H1 (cell line): ENCODE results near the gene YAF2. TPM values are rescaled to one million over a fixed set of nuclear protein-coding genes. Genes with fewer than 3 reads are reported as not detected.

Source experiments
- CTCF ChIA-PET: fragments of 300-600 bp; sonication (Branson Sonifier 250); formaldehyde crosslinking; loops from one replicate; lab custom pipeline; 2021; ENCODE audit not compliant: partially characterized antibody; lab: Charles Lee
- POLR2A ChIA-PET: fragments of 300-600 bp; sonication (Branson Sonifier 250); formaldehyde crosslinking; loops from one replicate; lab custom pipeline; 2021; ENCODE audit warnings: inconsistent platforms; ENCODE audit not compliant: partially characterized antibody; lab: Charles Lee
- DNase-seq, 2 experiments: peaks; one replicate each; pipeline versions ENCODE4 v3.0.0 to v3.0.0-alpha.2; 2010 to 2022; ENCODE audit warnings: low spot score in 2 of 2, low read depth in 1 of 2, mixed read lengths in 1 of 2
- FAIRE-seq: peaks from 2 replicates; lab custom pipeline; 2011; peaks lifted over from hg19 to GRCh38; lab: Jason Lieb, UNC
- H2AFZ ChIP-seq: 2 replicates; pipeline ENCODE4 v1.8.1; 2012; ENCODE audit warnings: low read length, inconsistent platforms
- H2AK5ac ChIP-seq: 2 replicates; pipeline ENCODE4 v1.6.1; 2013; ENCODE audit warnings: low read depth, low read length
- H2BK120ac ChIP-seq: replicated peaks from 2 replicates; pipeline ENCODE3; 2013; ENCODE audit warnings: low read depth, low read length, inconsistent platforms
- H2BK12ac ChIP-seq: 2 replicates; pipeline ENCODE4 v1.6.1; 2013; ENCODE audit warnings: low read depth, low read length
- H2BK15ac ChIP-seq: 2 replicates; pipeline ENCODE4 v1.6.1; 2013; ENCODE audit warnings: low read length
- H2BK20ac ChIP-seq: 2 replicates; pipeline ENCODE4 v1.6.1; 2013; ENCODE audit warnings: low read length
- H2BK5ac ChIP-seq: 2 replicates; pipeline ENCODE4 v1.6.1; 2013; ENCODE audit warnings: low read depth, low read length
- H3K14ac ChIP-seq: 2 replicates; pipeline ENCODE4 v1.6.1; 2013; ENCODE audit warnings: inconsistent platforms; ENCODE audit not compliant: insufficient read length
- H3K18ac ChIP-seq: 2 replicates; pipeline ENCODE4 v1.6.1; 2013; ENCODE audit warnings: low read length; ENCODE audit errors: extremely low read depth
- H3K23ac ChIP-seq: 2 replicates; pipeline ENCODE4 v1.6.1; 2013; ENCODE audit warnings: inconsistent platforms; ENCODE audit not compliant: insufficient read length
- H3K23me2 ChIP-seq: 2 replicates; pipeline ENCODE4 v1.6.1; 2013; ENCODE audit warnings: low read depth, low read length
- H3K27ac ChIP-seq: 2 replicates; pipeline ENCODE4 v1.6.1; 2011; ENCODE audit warnings: low read depth, low read length, inconsistent platforms
- H3K27me3 ChIP-seq, 4 experiments: replicated peaks in 1 of 4; 1 replicate in 1 of 4; 2 replicates in 3 of 4; pipeline versions ENCODE4 v1.6.1 to v1.8.1; 2011 to 2013; ENCODE audit warnings: low read length in 3 of 4, mild to moderate bottlenecking in 3 of 4, inconsistent platforms in 2 of 4, mixed read lengths in 2 of 4, moderate library complexity in 1 of 4; ENCODE audit not compliant: control insufficient read depth in 3 of 4, insufficient read depth in 3 of 4; ENCODE audit errors: extremely low read depth in 1 of 4
- H3K36me3 ChIP-seq, 4 experiments: 2 replicates each; pipeline versions ENCODE4 v1.6.1 to v1.8.1; 2011 to 2013; ENCODE audit warnings: mild to moderate bottlenecking in 4 of 4, low read length in 3 of 4, moderate library complexity in 2 of 4, control low read depth in 1 of 4, inconsistent platforms in 1 of 4; ENCODE audit not compliant: insufficient read depth in 4 of 4, control insufficient read depth in 2 of 4
- H3K4ac ChIP-seq: replicated peaks from 2 replicates; pipeline ENCODE3; 2013; ENCODE audit warnings: low read length, low read depth, mixed read lengths, inconsistent platforms; ENCODE audit not compliant: insufficient read length
- H3K4me1 ChIP-seq, 4 experiments: replicated peaks in 1 of 4; 1 replicate in 1 of 4; 2 replicates in 3 of 4; pipeline versions ENCODE4 v1.6.1 to v1.8.1; 2011 to 2013; ENCODE audit warnings: low read length in 3 of 4, inconsistent platforms in 2 of 4, mixed read lengths in 1 of 4; ENCODE audit not compliant: insufficient read depth in 4 of 4, control insufficient read depth in 3 of 4
- H3K4me2 ChIP-seq, 2 experiments: 2 replicates each; pipeline versions ENCODE4 v1.6.1 to v1.8.1; 2011 to 2013; ENCODE audit warnings: low read depth in 2 of 2, low read length in 2 of 2, control low read depth in 1 of 2, inconsistent platforms in 1 of 2, mild to moderate bottlenecking in 1 of 2; ENCODE audit not compliant: insufficient read depth in 1 of 2
- H3K4me3 ChIP-seq, 4 experiments: fragments of 200-600, 300-600 bp in 1 of 4; sonication (generic), shearing (Covaris generic), sonication (Bioruptor Twin) in 1 of 4; 2 replicates each; pipeline versions ENCODE4 v1.5.1 to v1.8.1; 2011 to 2016; ENCODE audit warnings: low read length in 4 of 4, low read depth in 3 of 4, control low read depth in 2 of 4, inconsistent platforms in 2 of 4, mild to moderate bottlenecking in 2 of 4, mixed read lengths in 1 of 4, moderate library complexity in 1 of 4; ENCODE audit not compliant: insufficient read depth in 2 of 4; ENCODE audit errors: extremely low read depth in 1 of 4
- H3K56ac ChIP-seq: replicated peaks from 2 replicates; pipeline ENCODE3; 2013; ENCODE audit warnings: low read depth, mild to moderate bottlenecking, mixed read lengths, low read length, inconsistent platforms; ENCODE audit not compliant: insufficient read length
- H3K79me1 ChIP-seq: 2 replicates; pipeline ENCODE4 v1.6.1; 2013; ENCODE audit warnings: low read depth, low read length, control low read depth
- H3K79me2 ChIP-seq, 2 experiments: 2 replicates each; pipeline versions ENCODE4 v1.6.1 to v1.8.1; 2012 to 2013; ENCODE audit warnings: low read length in 2 of 2, mild to moderate bottlenecking in 2 of 2, inconsistent platforms in 1 of 2; ENCODE audit not compliant: insufficient read depth in 2 of 2, control insufficient read depth in 1 of 2
- H3K9ac ChIP-seq, 4 experiments: replicated peaks in 1 of 4; 1 replicate in 1 of 4; 2 replicates in 3 of 4; pipeline versions ENCODE4 v1.6.1 to v1.8.1; 2011 to 2013; ENCODE audit warnings: low read depth in 3 of 4, low read length in 3 of 4, control low read depth in 2 of 4, mild to moderate bottlenecking in 2 of 4, moderate library complexity in 2 of 4, inconsistent platforms in 1 of 4; ENCODE audit errors: extremely low read depth in 1 of 4
- H3K9me3 ChIP-seq, 2 experiments: 2 replicates each; pipeline versions ENCODE4 v1.6.1 to v1.8.1; 2012 to 2013; ENCODE audit warnings: mild to moderate bottlenecking in 2 of 2, moderate library complexity in 2 of 2, control low read depth in 1 of 2, inconsistent platforms in 1 of 2, low read depth in 1 of 2, low read length in 1 of 2, mixed read lengths in 1 of 2; ENCODE audit not compliant: insufficient read depth in 2 of 2
- H4K20me1 ChIP-seq, 2 experiments: replicated peaks in 1 of 2; 2 replicates each; pipeline versions ENCODE3 to v1.8.1; 2011 to 2013; ENCODE audit warnings: inconsistent platforms in 2 of 2, low read length in 2 of 2, mild to moderate bottlenecking in 1 of 2; ENCODE audit not compliant: insufficient read depth in 2 of 2, control insufficient read depth in 1 of 2
- H4K5ac ChIP-seq: 2 replicates; pipeline ENCODE4 v1.6.1; 2013; ENCODE audit warnings: low read length, low read depth, mixed read lengths, inconsistent platforms; ENCODE audit not compliant: insufficient read length
- H4K8ac ChIP-seq: 2 replicates; pipeline ENCODE4 v1.8.0; 2013; ENCODE audit warnings: mild to moderate bottlenecking, moderate library complexity, low read length, inconsistent platforms; ENCODE audit not compliant: insufficient read depth; ENCODE audit errors: extremely low read depth
- H4K91ac ChIP-seq: replicated peaks from 2 replicates; pipeline ENCODE3; 2013; ENCODE audit warnings: low read length, mixed read lengths, inconsistent platforms; ENCODE audit not compliant: insufficient read length
- CHD1 ChIP-seq: IDR thresholded peaks from 2 replicates; pipeline ENCODE4 v1.6.1; 2012; ENCODE audit warnings: low read depth, low read length, improper control_type of control experiment
- CTBP2 ChIP-seq: IDR thresholded peaks from 2 replicates; pipeline ENCODE4 v1.7.0; 2011; ENCODE audit warnings: borderline replicate concordance, mild to moderate bottlenecking, moderate library complexity, mixed read lengths, low read length; ENCODE audit not compliant: insufficient read depth, insufficient read length
- E2F6 ChIP-seq: IDR thresholded peaks from 2 replicates; pipeline ENCODE4 v1.6.1; 2012; ENCODE audit warnings: inconsistent platforms
- EP300 ChIP-seq, 2 experiments: IDR thresholded peaks; 1 replicate in 1 of 2; 2 replicates in 1 of 2; pipeline ENCODE4 v1.6.1; 2011 to 2012; ENCODE audit warnings: low read depth in 2 of 2, low read length in 2 of 2, mild to moderate bottlenecking in 2 of 2, borderline replicate concordance in 1 of 2, inconsistent platforms in 1 of 2, moderate library complexity in 1 of 2
- JUND ChIP-seq: IDR thresholded peaks from 2 replicates; pipeline ENCODE4 v1.6.1; 2011; ENCODE audit warnings: mild to moderate bottlenecking, improper control_type of control experiment, low read length
- whole genome bisulfite sequencing, 2 experiments: shearing (Covaris generic) in 1 of 2; methylation state at CpG; one replicate each; pipeline versions ENCODE4 v1.1.6 to v1.1.7; 2013 to 2015; ENCODE audit warnings: low lambda C conversion rate in 2 of 2, mixed read lengths in 2 of 2, inconsistent platforms in 1 of 2, low coverage in 1 of 2, missing lambda C conversion rate in 1 of 2; ENCODE audit not compliant: insufficient replicate concordance in 2 of 2, insufficient coverage in 1 of 2, insufficient read length in 1 of 2; ENCODE audit errors: extremely low coverage in 1 of 2, missing lambda C conversion rate in 1 of 2; 5-methylcytosine and 5-hydroxymethylcytosine counted together
- polyA plus RNA-seq, 7 experiments: library from polyadenylated mRNA; depleted of rRNA in 3 of 7; stranded (reverse) in 5 of 7; unstranded in 2 of 7; fragments of >200 nt in 5 of 7; fragments of 200-250 nt in 2 of 7; gene quantifications; 1 replicate in 5 of 7; 2 replicates in 1 of 7; 4 replicates in 1 of 7; pipeline versions ENCODE4 v1.2.1 to v1.2.3, GENCODE V29; 2011 to 2013; ENCODE audit warnings: missing spikeins in 2 of 7, mixed read lengths in 2 of 7
- total RNA-seq: library from RNA; stranded (reverse); fragmentation: NEBNext Ultra II Directional; extraction: Animal tissue kit (Norgen Biotek cat#: 25700); gene quantifications from 2 replicates; pipeline ENCODE4 v1.2.1, GENCODE V29; 2021

YAF2 gene
- total and polyA plus RNA-seq, 2 of the 8 experiments (the other 6 are each of a cell fraction or from before 2014, with no cell fraction given) = 0.50 to 2.2 TPM

GRCh38 chr12:42266579-42267230 lies 28.7 kb upstream of the YAF2 start:
- 78% methylated on average over 13 of the region's 17 CpGs; no CpG with 5 or more reads in 1 of the 2 experiments for WGBS, 2 experiments
- H3K79me1 ChIP-seq = no peaks in the 10 kb centered on the region

More at GRCh38 chr12:42266579-42267230, 28.7 kb upstream of the YAF2 start:
- Histone ChIP-seq H3K4me3 (no peak overlapping the region), H3K36me3 (no peaks in the 10 kb centered on the region), H2BK5ac (no peak overlapping the region), H3K56ac (no peak overlapping the region), H4K8ac (no peak overlapping the region), H2BK120ac (no peak overlapping the region), H3K27me3 (no peaks in the 10 kb centered on the region), H3K9ac (no peak overlapping the region), H3K14ac (no peak overlapping the region), H2BK15ac (0 out of 2 replicates have a peak overlapping the region, but pooled peaks have one; percentile 46), H2AFZ (no peak overlapping the region), H3K23me2 (no peaks in the 10 kb centered on the region), H4K91ac (no peak overlapping the region), H2BK12ac (no peak overlapping the region), H4K5ac (no peak overlapping the region), H3K4me1 (no peaks in the 10 kb centered on the region; a peak in 1 of 7 replicates), H3K18ac (no peak overlapping the region), H3K4ac (no peak overlapping the region), H2BK20ac (no peak overlapping the region), H3K4me2 (no peak overlapping the region), H4K20me1 (no peaks in the 10 kb centered on the region), H3K27ac (no peak overlapping the region), H3K9me3 (no peaks in the 10 kb centered on the region), H3K79me2 (no peaks in the 10 kb centered on the region), H2AK5ac (no peak overlapping the region), H3K23ac (no peak overlapping the region)
- DNase-seq (no peak), FAIRE-seq (no peak)
- no peak for TF ChIP-seq CTBP2
- TF ChIP-seq CHD1 = no peak
- TF ChIP-seq E2F6 = no peak
- TF ChIP-seq EP300 (IDR thresholded peaks at IDR 0.05; ENCODE audit: borderline replicate concordance in 1 of 2, low read depth in 2 of 2, low read length in 2 of 2) = no peak
- TF ChIP-seq JUND = no peak
- POLR2A ChIA-PET = no interaction called here
- CTCF ChIA-PET = interaction anchor here (0.5 to 1.1 kb wide), 3 partner anchors 20 to 585 kb away, joined by 3 read pairs; no protein-coding TSS in a partner anchor
